GM19238 (cell line): ENCODE results near the gene SLC10A3.
A peak's percentile ranks its signal among the peaks of the same experiment; 100 is the strongest.

Experiments
- DNase-seq: peaks from one replicate; pipeline ENCODE4 v3.0.0; 2011; ENCODE audit warnings: low spot score; ENCODE audit not compliant: insufficient read length

The SLC10A3 gene

DNA sequence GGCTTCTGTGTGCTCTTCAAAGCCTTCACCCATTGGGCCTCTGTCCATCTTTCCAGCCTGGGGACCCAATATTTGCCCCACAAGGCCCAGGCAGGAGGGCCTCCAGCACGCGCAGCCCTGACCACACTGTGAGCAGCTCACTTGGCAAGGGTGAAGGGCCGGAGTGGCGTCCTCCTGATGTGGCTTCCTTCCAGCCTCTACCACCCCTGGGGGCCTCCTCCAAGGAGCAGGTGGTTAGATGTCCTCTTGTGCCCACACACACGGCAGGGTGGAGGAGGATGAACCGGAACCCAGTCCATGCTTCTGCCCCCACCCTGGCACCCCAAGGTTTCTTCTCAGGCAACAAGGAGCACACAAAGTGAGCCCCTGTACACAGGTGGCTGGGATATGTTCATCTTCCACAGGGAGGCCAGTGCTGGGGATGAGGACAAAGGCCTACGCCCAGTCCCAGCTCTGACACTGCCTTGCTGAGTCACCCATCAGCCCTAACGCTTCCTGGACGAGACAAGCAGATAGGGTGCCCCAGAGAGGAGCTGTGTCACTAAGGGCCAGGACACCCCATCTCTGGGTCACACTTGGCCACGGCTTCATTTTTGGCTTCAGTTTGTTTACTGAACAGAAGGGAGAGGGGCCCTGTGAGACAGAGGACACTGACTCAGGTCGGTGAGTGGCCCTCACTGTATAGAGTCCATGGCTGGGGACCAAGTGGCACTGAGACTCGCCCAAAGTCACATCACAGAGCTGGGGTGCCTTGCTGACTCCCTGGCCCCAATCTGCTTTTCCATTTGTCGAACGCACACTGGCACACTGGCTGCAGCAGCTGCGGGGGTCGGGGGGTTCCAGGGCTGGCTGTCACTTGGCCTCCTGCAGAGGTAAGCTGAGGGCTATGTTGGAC, 5.9 kb downstream of the SLC10A3 start:
- DNase-seq, result no peak

DNA sequence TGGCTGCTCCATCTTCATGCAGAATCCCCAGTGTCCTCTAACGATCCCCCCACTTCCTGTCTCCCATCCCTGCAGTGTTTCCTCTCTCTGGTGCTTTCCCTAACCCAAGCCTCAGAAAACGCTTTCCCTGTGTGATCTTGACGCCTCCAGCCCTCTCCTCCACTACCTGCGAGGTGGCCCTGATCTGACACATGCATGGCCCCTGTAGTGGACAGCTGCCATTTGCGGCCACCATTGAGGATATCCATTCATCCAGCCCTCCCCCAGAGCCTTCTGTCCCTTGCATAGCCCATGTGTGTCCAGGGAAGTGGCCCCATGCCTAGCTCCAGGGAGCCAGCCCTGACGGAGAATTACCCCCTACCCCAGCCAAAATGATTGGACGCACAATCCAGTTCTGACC, 7.1 kb downstream of the SLC10A3 start:
- no peak for DNase-seq

GRCh38 chrX:154482786-154483185, 7.6 kb downstream of the SLC10A3 start:
- DNase-seq, result no peak

GRCh38 chrX:154481911-154482601, 8.4 kb downstream of the SLC10A3 start:
- DNase-seq, result no peak

DNA sequence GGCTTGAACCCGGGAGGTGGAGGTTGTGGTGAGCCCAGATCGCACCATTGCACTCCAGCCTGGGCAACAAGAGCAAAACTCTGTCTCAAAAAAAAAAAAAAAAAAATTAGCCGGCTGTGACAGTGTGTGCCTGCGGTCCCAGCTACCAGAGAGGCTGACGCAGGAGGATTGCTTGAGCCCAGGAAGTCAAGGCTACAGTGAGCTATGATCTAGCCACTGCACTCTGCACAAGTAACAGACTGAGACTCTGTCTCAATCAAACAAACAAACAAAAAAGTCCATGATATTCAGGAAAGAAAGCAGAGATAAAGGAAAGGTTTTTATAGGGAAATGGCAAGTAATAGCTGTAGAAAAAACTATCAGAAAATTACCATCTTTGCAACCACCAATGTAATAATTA, 9.2 kb downstream of the SLC10A3 start:
- DNase-seq, result no peak

DNA sequence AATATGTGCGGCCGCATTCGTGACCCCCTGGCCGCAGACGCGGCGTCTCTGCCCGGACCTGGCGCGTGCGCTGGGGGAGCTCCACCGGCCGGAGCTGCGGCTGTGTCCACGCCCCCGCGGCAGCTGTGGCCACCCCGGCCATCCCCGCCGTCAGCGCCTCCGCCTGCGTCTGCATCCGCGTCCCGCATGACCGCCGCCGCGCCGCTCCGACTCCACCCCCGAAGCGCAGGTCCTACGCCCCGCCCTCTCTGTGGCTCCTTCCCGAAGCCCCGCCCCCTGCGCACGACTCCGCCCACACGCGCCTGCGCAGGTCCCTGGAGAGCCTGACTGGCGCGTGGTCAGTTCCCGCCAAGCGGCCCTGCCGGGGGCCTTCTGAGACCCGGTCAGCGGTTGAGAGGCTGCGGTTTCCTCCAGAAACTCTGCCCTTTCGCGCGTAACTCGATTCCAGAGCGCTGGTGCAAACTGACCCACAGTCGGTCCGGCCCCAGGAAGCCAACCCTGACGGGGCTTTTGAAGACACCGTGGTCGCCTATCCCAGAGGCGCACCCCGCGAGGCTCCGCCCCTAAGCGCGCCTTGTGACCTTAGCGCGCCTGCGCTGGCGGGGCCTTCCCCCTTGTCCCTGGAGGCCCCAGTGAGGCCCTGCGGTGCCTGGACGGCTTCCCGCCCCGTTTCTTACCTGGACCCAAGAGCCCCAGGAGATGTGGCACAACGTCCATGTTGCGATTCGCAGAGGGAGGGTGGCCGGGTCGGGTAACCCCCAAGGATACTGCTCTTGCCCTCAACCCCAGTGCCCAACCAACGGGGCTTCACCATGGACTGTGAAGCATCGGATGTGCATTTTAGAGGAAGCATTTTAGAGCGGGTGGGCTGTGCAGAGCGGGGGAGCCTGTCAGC, 11.5 kb downstream of the SLC10A3 start, which contains the start of gene LAGE3:
Gene LAGE3, minus strand, starts transcription at position 554 of the 895 bp plus-strand sequence. Its CDS starts 366 bp downstream, at position 188.
- DNase-seq, result peak; percentile 92

DNA sequence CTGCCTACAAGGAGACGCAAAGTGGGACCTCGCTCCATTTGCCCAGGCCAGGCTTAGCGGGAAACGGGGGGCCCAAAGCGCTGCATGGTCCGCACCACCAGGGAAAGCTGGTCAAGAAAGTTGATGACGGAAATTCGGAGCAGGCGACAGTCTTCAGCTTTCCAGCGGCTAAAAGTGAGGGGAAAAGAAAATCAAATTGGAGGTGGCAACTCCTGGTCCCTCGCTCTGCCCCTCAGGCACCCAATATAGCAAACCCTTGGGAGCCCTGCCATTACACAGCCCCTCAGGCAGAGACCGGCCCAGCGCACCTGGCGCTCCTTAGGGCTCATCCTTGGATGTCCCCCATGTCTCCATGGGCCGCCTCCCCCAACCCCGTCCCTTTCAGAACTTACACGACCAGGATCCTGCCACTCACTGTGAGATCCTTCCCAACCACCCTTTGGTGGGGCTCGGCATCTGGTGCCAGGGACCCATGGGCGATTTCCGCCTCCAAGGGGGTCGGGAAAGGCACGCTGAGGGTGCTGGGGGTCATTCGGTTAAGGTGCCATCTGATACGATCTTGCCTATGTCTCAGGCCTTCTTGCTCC, 12.4 kb downstream of the SLC10A3 start:
- DNase-seq, result no peak

- no peak for DNase-seq
Measured at GRCh38 chrX:154476821-154477220, 13.6 kb downstream of the SLC10A3 start.

- DNase-seq, result no peak
Measured at GRCh38 chrX:154473683-154474082, 16.7 kb downstream of the SLC10A3 start.

DNA sequence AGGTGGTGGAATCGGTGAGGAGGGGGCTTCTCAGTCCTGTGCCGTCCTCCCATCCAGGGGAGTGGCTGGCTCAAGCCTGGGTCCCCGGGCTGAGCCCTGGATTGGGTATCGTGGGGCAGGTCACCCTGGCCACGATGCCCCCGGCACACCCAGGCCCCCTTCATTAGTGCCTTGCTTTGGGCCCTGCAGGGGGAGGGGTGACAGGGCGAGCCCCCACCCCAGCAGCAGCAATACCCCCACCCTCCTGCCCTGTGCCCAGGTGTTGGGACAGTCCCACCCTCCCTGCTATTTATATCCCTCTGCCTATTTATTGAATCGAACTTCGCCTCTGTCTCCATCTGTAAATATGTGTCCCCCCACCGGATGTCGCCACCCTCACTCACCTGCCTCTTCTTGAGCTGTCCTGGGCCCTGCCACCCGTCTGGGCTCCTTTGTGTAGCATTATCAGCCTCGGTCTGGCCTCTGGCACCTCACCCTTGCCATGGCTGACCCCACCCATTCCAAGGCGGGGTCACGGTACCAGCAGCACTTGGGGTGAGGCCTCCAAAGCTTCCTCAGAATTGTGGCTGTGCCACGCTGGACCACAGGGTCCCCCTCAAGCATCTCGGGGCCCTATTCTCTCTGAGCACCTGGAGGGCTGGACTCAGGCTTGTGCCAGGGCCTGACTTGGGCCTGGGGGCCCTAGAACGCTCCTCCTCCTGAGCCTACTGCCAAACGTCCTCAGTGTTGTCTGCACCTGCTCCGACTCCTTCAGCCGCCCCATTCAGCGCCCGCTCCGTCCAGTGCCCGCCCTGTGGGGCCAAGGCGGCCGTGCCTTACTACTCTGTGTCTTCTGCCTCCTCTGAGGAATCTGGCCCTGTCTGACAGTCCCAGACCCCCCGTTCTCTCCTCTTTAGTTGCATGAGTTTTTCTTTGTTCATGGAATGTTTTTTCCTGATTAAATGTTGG, 17.5 kb downstream of the SLC10A3 start:
- no peak for DNase-seq

DNA sequence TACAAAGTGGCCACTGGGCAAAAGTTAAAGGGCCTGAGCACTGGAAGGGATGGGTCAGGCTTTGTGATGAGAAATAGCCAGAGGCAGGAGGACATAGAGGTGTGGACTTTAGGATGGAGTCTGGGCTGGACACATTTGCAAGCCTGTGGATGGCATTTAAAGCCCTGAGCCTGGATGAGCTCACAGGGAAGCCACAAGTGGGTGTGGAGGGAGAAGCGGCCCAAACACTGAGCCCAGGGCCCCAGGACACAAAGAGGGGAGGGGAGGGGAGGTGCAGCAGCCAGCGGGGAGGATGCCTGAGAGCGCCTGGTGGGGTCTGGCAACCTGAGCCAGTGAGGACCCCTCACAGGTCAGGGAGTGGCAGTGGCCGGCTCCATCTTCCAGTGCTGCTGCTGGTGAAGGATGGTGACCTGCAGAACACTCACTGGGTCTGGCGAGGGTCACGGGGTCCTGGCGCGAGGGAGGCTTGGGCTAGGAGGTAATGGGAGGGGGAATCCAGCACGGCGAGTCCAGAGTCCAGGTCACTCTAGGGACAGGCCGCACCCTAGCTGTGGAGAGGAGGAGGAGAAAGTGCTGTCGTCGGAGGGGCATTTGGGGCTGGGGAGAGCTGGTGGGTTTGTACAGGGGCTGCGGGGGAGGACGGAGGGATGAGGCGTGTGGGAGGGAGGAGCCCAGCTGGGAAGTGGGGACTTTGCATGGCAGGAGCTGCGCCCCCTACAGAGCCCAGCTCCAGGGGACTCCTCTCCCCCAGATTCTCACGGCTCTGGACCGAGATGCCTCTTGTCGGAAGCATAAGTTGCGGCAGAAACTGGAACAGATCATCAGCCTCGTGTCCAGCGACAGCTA, 18.4 kb downstream of the SLC10A3 start:
- DNase-seq, result no peak

DNA sequence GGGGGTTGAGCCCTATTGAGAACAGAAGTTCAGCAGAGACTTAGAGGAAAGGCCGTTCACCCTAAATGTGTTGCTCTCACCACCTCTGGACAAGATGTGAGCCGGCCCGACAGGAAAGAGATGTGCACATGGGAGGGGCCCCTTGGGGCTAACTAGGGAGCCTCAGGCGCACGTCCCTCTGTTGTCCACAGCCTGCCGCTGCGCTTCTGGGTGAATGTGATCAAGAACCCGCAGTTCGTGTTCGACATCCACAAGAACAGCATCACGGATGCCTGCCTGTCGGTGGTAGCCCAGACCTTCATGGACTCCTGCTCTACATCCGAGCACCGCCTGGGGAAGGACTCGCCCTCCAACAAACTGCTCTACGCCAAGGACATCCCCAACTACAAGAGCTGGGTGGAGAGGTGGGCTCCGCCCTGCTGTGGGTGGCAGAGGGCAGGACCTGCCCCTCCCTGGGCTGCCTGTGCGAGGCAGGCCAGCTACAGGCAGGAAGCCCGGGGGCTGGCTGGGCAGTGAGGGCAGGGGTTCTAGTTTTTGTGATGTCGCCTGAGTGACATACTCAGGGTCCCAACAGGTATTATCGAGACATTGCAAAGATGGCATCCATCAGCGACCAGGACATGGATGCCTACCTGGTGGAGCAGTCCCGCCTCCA, 19.4 kb downstream of the SLC10A3 start:
- no peak for DNase-seq

GRCh38 chrX:154470434-154470833, 20.0 kb downstream of the SLC10A3 start:
- no peak for DNase-seq

GRCh38 chrX:154469880-154470279, 20.5 kb downstream of the SLC10A3 start:
- no peak for DNase-seq

GRCh38 chrX:154469114-154469513, 21.3 kb downstream of the SLC10A3 start:
- no peak for DNase-seq

GRCh38 chrX:154468217-154468616, 22.2 kb downstream of the SLC10A3 start:
- no peak for DNase-seq

- DNase-seq, result no peak
Measured at GRCh38 chrX:154467556-154467955, 22.9 kb downstream of the SLC10A3 start.

DNA sequence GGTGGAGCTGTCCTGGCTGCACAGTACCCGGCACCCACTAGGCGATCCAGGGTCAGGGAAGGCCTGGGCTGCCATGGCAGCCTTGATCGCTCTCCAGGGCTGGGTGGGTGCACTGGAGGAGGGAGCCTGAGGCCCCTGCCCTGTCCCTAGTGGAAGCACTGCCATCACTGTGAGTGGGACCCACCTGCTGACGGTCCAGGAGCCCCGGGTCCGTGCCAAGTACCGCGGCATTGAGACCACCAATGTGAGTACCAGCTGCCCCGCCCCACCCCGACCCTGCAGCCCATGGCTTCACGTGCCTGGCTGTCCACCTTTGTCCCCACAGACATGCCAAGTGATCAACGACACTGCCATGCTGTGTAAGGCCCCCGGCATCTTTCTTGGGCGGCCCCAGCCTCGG, 23.5 kb downstream of the SLC10A3 start:
- DNase-seq, result no peak

GRCh38 chrX:154466036-154466435, 24.4 kb downstream of the SLC10A3 start:
- no peak for DNase-seq
